Neural cell (in vitro differentiated cells): ENCODE results near the gene LRRC8D. TPM values are rescaled to one million over a fixed set of nuclear protein-coding genes. Genes with fewer than 3 reads are reported as not detected.

Experiments used
- H2AFZ ChIP-seq: fragments of 200-600, 300-800 bp; sonication (generic), shearing (Covaris generic); 2 replicates; pipeline ENCODE4 v1.6.0; 2014; ENCODE audit warnings: low read depth, mild to moderate bottlenecking, antibody characterized with exemption, low read length, moderate library complexity
- H3F3A ChIP-seq: fragments of 200-600 bp; shearing (Covaris generic); 2 replicates; pipeline ENCODE4 v1.6.1; 2016; ENCODE audit warnings: mild to moderate bottlenecking, moderate library complexity, mixed read lengths, antibody characterized with exemption, low read length; ENCODE audit not compliant: insufficient read depth, poor library complexity, severe bottlenecking
- H3K27ac ChIP-seq: fragments of 200-600, 300-800 bp; sonication (generic), shearing (Covaris generic); 2 replicates; pipeline ENCODE4 v1.5.1; 2014; ENCODE audit warnings: mild to moderate bottlenecking, low read length, moderate library complexity
- H3K27me3 ChIP-seq: fragments of 300-800, 200-600 bp; sonication (generic), shearing (Covaris generic); 2 replicates; pipeline ENCODE4 v1.6.0; 2014; ENCODE audit warnings: mild to moderate bottlenecking, low read depth, low read length, moderate library complexity; ENCODE audit not compliant: insufficient read depth
- H3K36me3 ChIP-seq: fragments of 300-800, 200-600 bp; sonication (generic), shearing (Covaris generic); 2 replicates; pipeline ENCODE4 v1.5.1; 2014; ENCODE audit warnings: mild to moderate bottlenecking, antibody characterized with exemption, low read length, moderate library complexity; ENCODE audit not compliant: insufficient read depth
- H3K4me2 ChIP-seq: fragments of 300-800, 200-600 bp; sonication (generic), shearing (Covaris generic); 2 replicates; pipeline ENCODE4 v1.6.0; 2014; ENCODE audit warnings: mild to moderate bottlenecking, low read length
- H3K4me3 ChIP-seq: fragments of 300-800, 200-600 bp; sonication (generic), shearing (Covaris generic); 2 replicates; pipeline ENCODE4 v1.5.1; 2014; ENCODE audit warnings: mild to moderate bottlenecking, low read length, moderate library complexity
- H3K79me2 ChIP-seq: fragments of 200-600 bp; shearing (Covaris generic); replicated peaks from 2 replicates; pipeline ENCODE4 v1.6.0; 2014; ENCODE audit warnings: mild to moderate bottlenecking, low read length, moderate library complexity; ENCODE audit not compliant: insufficient read depth
- H3K9ac ChIP-seq: fragments of 300-800, 200-600 bp; sonication (generic), shearing (Covaris generic); 2 replicates; pipeline ENCODE4 v1.6.1; 2016; ENCODE audit warnings: mild to moderate bottlenecking, low read length, mixed read lengths
- H3K9me2 ChIP-seq: fragments of 200-600 bp; shearing (Covaris generic); 2 replicates; pipeline ENCODE4 v1.6.1; 2016; ENCODE audit warnings: mild to moderate bottlenecking, low read length, mixed read lengths; ENCODE audit not compliant: insufficient read depth
- H3K9me3 ChIP-seq: fragments of 200-600, 300-800 bp; sonication (generic), shearing (Covaris generic); 2 replicates; pipeline ENCODE4 v1.6.1; 2016; ENCODE audit warnings: mild to moderate bottlenecking, mixed run types, low read length, moderate library complexity, mixed read lengths
- H4K20me1 ChIP-seq: fragments of 200-600 bp; shearing (Covaris generic); 2 replicates; pipeline ENCODE4 v1.6.1; 2016; ENCODE audit warnings: mild to moderate bottlenecking, mixed run types; ENCODE audit not compliant: insufficient read depth
- EP300 ChIP-seq: fragments of 450-650 bp; conservative IDR thresholded peaks from 2 replicates; pipeline ENCODE4 v1.6.1; 2014; ENCODE audit warnings: antibody characterized with exemption, mild to moderate bottlenecking, moderate library complexity; ENCODE audit not compliant: poor library complexity, severe bottlenecking
- EZH2 ChIP-seq: fragments of 200-600, 300-800 bp; shearing (Covaris generic), sonication (generic); IDR thresholded peaks from 2 replicates; pipeline ENCODE4 v1.6.1; 2014; ENCODE audit warnings: antibody characterized with exemption, low read length, borderline replicate concordance, mild to moderate bottlenecking; ENCODE audit not compliant: insufficient read depth, poor library complexity, severe bottlenecking
- MXI1 ChIP-seq: fragments of 450-650 bp; conservative IDR thresholded peaks from 2 replicates; pipeline ENCODE4 v1.6.1; 2014; ENCODE audit warnings: antibody characterized with exemption, mild to moderate bottlenecking; ENCODE audit not compliant: poor library complexity, severe bottlenecking
- POLR2AphosphoS5 ChIP-seq: IDR thresholded peaks from 2 replicates; pipeline ENCODE4 v1.6.1; 2012
- RAD21 ChIP-seq: fragments of 450-650 bp; conservative IDR thresholded peaks from 2 replicates; pipeline ENCODE4 v1.6.1; 2014; ENCODE audit warnings: antibody characterized with exemption, mild to moderate bottlenecking, moderate library complexity
- SMC3 ChIP-seq: fragments of 450-650 bp; conservative IDR thresholded peaks from 2 replicates; pipeline ENCODE4 v1.6.1; 2014; ENCODE audit warnings: antibody characterized with exemption, mild to moderate bottlenecking, moderate library complexity; ENCODE audit not compliant: poor library complexity
- TAF1 ChIP-seq: IDR thresholded peaks from 2 replicates; pipeline ENCODE4 v1.6.1; 2012; ENCODE audit warnings: low read depth
- polyA plus RNA-seq: library from polyadenylated mRNA; depleted of rRNA; stranded (reverse); fragments of >200 nt; gene quantifications from 2 replicates; pipeline ENCODE4 v1.2.3, GENCODE V29; 2014
- TF ChIP-seq, protein P1 (sequence below): IDR thresholded peaks from 2 replicates; pipeline ENCODE4 v1.6.1; 2012; ENCODE audit warnings: borderline replicate concordance
- TF ChIP-seq, protein P2 (sequence below): fragments of 450-650 bp; IDR thresholded peaks from 2 replicates; pipeline ENCODE4 v1.5.1; 2014; ENCODE audit warnings: antibody characterized with exemption, mild to moderate bottlenecking, moderate library complexity; ENCODE audit not compliant: poor library complexity, severe bottlenecking

The LRRC8D gene
- polyA plus RNA-seq, 1 donor from 2014 or later = 43.7 TPM

DNA sequence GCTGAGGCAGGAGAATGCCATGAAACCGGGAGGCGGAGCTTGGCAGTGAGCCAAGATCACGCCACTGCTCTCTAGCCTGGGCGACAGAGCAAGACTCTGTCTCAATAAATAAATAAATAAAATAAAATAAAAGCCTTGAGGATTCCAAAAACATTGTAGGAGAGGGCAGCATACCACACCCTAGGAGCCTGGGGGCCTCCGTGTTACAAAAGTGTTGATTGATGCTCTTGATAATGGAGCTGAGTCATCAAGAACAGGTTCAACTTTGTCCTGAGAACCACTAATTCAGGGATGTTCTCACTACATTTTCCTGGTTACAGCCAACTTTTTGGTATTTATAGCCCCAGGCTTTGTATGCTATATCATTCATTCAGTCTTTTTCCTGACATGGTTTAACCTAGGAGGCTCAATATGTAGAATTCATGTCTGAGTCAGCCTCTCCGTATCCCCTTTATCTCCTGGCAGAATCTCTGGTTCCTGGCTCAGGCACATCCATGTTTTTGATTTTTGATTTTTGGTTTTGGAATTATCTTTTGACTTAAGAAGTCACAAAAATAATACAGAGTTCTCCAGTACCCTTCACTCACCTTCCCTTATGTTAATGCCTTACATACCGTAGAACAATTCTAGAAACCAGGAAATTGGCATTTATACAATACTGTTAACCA is 69.4 kb downstream of the LRRC8D start:
- Histone ChIP-seq H3K36me3 (no peaks in the 10 kb centered on the region), H4K20me1 (no peaks in the 10 kb centered on the region), H3K9me2 (no peaks in the 10 kb centered on the region), H3K4me2 (no peak overlapping the region), H3K9ac (no peak overlapping the region), H3K27ac (no peak overlapping the region), H3K27me3 (no peaks in the 10 kb centered on the region), H2AFZ (no peak overlapping the region), H3K79me2 (no peaks in the 10 kb centered on the region), H3F3A (no peaks in the 10 kb centered on the region), H3K4me3 (no peak overlapping the region), H3K9me3 (no peaks in the 10 kb centered on the region)
- TF ChIP-seq POLR2AphosphoS5 (no peak), RAD21 (no peak), MXI1 (no peak), SMC3 (no peak), EZH2 (no peak), TAF1 (no peak), EP300 (no peak)
- TF ChIP-seq, protein P1, sequence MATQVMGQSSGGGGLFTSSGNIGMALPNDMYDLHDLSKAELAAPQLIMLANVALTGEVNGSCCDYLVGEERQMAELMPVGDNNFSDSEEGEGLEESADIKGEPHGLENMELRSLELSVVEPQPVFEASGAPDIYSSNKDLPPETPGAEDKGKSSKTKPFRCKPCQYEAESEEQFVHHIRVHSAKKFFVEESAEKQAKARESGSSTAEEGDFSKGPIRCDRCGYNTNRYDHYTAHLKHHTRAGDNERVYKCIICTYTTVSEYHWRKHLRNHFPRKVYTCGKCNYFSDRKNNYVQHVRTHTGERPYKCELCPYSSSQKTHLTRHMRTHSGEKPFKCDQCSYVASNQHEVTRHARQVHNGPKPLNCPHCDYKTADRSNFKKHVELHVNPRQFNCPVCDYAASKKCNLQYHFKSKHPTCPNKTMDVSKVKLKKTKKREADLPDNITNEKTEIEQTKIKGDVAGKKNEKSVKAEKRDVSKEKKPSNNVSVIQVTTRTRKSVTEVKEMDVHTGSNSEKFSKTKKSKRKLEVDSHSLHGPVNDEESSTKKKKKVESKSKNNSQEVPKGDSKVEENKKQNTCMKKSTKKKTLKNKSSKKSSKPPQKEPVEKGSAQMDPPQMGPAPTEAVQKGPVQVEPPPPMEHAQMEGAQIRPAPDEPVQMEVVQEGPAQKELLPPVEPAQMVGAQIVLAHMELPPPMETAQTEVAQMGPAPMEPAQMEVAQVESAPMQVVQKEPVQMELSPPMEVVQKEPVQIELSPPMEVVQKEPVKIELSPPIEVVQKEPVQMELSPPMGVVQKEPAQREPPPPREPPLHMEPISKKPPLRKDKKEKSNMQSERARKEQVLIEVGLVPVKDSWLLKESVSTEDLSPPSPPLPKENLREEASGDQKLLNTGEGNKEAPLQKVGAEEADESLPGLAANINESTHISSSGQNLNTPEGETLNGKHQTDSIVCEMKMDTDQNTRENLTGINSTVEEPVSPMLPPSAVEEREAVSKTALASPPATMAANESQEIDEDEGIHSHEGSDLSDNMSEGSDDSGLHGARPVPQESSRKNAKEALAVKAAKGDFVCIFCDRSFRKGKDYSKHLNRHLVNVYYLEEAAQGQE = no peak
- TF ChIP-seq, protein P2, sequence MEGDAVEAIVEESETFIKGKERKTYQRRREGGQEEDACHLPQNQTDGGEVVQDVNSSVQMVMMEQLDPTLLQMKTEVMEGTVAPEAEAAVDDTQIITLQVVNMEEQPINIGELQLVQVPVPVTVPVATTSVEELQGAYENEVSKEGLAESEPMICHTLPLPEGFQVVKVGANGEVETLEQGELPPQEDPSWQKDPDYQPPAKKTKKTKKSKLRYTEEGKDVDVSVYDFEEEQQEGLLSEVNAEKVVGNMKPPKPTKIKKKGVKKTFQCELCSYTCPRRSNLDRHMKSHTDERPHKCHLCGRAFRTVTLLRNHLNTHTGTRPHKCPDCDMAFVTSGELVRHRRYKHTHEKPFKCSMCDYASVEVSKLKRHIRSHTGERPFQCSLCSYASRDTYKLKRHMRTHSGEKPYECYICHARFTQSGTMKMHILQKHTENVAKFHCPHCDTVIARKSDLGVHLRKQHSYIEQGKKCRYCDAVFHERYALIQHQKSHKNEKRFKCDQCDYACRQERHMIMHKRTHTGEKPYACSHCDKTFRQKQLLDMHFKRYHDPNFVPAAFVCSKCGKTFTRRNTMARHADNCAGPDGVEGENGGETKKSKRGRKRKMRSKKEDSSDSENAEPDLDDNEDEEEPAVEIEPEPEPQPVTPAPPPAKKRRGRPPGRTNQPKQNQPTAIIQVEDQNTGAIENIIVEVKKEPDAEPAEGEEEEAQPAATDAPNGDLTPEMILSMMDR = no peak

DNA sequence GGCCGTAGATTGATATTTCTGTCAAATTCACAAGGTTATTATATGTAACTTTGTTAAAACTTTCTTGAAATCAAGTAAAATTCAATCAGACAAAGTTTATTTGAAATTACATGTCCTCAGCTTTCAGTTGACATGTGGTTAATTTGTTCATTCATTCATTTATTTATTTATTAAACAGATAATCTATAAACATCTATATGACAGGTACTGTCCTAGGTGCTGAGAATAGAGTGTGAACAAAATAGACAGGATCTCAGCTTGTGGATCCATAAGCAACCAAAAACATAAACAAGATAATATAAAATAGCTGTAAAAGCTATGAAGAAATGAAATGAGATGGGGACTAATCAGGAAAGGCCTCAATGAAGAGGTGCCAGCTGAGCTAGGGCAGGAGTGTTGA is 72.0 kb downstream of the LRRC8D start:
- Histone ChIP-seq H3F3A (no peaks in the 10 kb centered on the region), H4K20me1 (no peaks in the 10 kb centered on the region), H3K9ac (no peak overlapping the region), H3K27ac (no peak overlapping the region), H3K4me3 (no peak overlapping the region), H3K36me3 (no peaks in the 10 kb centered on the region), H2AFZ (no peak overlapping the region), H3K9me3 (no peaks in the 10 kb centered on the region), H3K27me3 (no peaks in the 10 kb centered on the region), H3K4me2 (no peak overlapping the region), H3K79me2 (no peaks in the 10 kb centered on the region), H3K9me2 (no peaks in the 10 kb centered on the region)
- no peak for TF ChIP-seq EP300
- TF ChIP-seq MXI1 = no peak
